ENCODE measurements around the gene RASGRP3. TPM values are rescaled to one million over a fixed set of nuclear protein-coding genes. Genes with fewer than 3 reads are reported as not detected.
A peak's percentile ranks its signal among the peaks of the same experiment; 100 is the strongest.

RASGRP3 gene
- total and polyA plus RNA-seq, 2 experiments from 2014 or later: 0.18 to 0.22 TPM

DNA sequence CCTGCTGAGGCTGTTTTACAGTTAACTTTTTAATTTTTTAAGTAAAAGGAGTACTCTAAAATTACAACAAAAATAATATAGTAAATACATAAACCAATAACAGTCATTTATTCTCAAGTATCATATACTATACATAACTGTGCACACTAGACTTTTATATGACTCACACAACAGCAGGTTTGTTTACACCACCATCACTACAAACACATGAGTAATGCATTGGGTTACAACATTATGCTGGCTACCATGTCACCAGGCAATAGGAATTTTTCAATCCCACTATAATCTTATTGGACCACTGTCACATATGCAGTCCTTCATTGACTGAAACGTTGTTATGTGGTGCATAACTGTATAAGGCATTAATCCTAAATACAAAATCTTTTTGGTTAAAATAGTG, 42.5 kb downstream of the RASGRP3 start:
- in situ Hi-C loops (cut with MboI): no loop called here
- H3K9ac ChIP-seq: no peak overlapping the region
- TF ChIP-seq EZH2phosphoT487 (IDR thresholded peaks at IDR 0.05; ENCODE audit: insufficient read depth, low read depth): no peak
- no peak for TF ChIP-seq EZH2 (IDR thresholded peaks at IDR 0.05; ENCODE audit: insufficient read depth, poor library complexity, severe bottlenecking)
- H3F3A ChIP-seq (ENCODE audit: insufficient read depth): peaks cover 17% of the 10 kb centered on the region
- no peak overlapping the region for H3K4me2 ChIP-seq (ENCODE audit: unreplicated experiment)
- H3K4me3 ChIP-seq: no peak overlapping the region
- no peaks in the 10 kb centered on the region for H4K20me1 ChIP-seq (ENCODE audit: insufficient read depth)
- H3K27ac ChIP-seq: no peak overlapping the region
- H3K4me1 ChIP-seq (ENCODE audit: insufficient read depth): peaks cover 15% of the 10 kb centered on the region
- H3K79me2 ChIP-seq (ENCODE audit: insufficient read depth): no peaks in the 10 kb centered on the region
- no peaks in the 10 kb centered on the region for H3K27me3 ChIP-seq (replicated peaks; ENCODE audit: insufficient read depth)
- peak; percentile 65 for DNase-seq
- no peaks in the 10 kb centered on the region for H3K36me3 ChIP-seq (ENCODE audit: low read depth)
- no peak overlapping the region for H2AFZ ChIP-seq
- 79 to 92% methylated on average over 1 of the region's 1 CpG for WGBS, 2 experiments (ENCODE audit: low coverage in 1 of 2, low lambda C conversion rate in 2 of 2, missing lambda C conversion rate in 2 of 2)
- no peaks in the 10 kb centered on the region for H3K9me3 ChIP-seq (ENCODE audit: low read depth)
- no peaks in the 10 kb centered on the region for H3K9me2 ChIP-seq (ENCODE audit: insufficient read depth)

DNA sequence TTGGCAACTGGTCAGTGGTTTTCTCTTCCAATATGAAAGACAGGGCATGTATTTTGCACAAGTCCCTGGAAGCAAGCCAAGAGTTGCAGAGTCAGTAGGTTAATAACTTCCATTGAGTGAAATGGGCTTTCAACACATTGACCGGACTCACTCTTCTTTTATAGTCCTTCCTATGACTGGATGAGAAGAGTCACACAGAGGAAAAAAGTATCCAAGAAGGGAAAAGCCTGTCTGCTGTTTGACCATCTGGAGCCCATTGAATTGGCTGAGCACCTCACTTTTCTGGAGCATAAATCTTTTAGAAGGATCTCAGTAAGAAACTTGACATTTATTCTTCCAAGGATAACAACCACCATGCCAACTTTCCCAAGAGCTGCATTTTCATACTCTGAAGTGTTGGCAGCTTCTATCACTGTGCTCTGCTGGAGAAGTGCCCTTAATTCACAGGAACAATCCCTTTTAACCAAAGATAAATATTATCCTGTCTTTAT, 45.4 kb downstream of the RASGRP3 start:
- Histone ChIP-seq H3K9me2 (ENCODE audit: insufficient read depth) (no peaks in the 10 kb centered on the region), H3K79me2 (ENCODE audit: insufficient read depth) (no peaks in the 10 kb centered on the region), H3K27me3 (replicated peaks; ENCODE audit: insufficient read depth) (no peaks in the 10 kb centered on the region), H3K4me1 (ENCODE audit: insufficient read depth) (peaks cover 15% of the 10 kb centered on the region), H4K20me1 (ENCODE audit: insufficient read depth) (no peaks in the 10 kb centered on the region), H3K9ac (peak overlapping the region; percentile 10; the same call in 1 of the 2 replicates), H3K4me3 (no peak overlapping the region), H3K27ac (peak overlapping the region; percentile 56), H3K4me2 (ENCODE audit: unreplicated experiment) (peak overlapping the region; percentile 67), H3K9me3 (ENCODE audit: low read depth) (no peaks in the 10 kb centered on the region), H3F3A (ENCODE audit: insufficient read depth) (peaks cover 17% of the 10 kb centered on the region), H2AFZ (peak overlapping the region; percentile 44; the same call in 1 of the 2 replicates), H3K36me3 (ENCODE audit: low read depth) (no peaks in the 10 kb centered on the region)
- DNase-seq: peak; percentile 73
- in situ Hi-C loops (cut with MboI): no loop called here
- 7 to 9% methylated on average over 1 of the region's 1 CpG for WGBS, 2 experiments (ENCODE audit: low coverage in 1 of 2, low lambda C conversion rate in 2 of 2, missing lambda C conversion rate in 2 of 2)
- no peak for TF ChIP-seq EZH2 (IDR thresholded peaks at IDR 0.05; ENCODE audit: insufficient read depth, poor library complexity, severe bottlenecking)
- no peak for TF ChIP-seq EZH2phosphoT487 (IDR thresholded peaks at IDR 0.05; ENCODE audit: insufficient read depth, low read depth)

DNA sequence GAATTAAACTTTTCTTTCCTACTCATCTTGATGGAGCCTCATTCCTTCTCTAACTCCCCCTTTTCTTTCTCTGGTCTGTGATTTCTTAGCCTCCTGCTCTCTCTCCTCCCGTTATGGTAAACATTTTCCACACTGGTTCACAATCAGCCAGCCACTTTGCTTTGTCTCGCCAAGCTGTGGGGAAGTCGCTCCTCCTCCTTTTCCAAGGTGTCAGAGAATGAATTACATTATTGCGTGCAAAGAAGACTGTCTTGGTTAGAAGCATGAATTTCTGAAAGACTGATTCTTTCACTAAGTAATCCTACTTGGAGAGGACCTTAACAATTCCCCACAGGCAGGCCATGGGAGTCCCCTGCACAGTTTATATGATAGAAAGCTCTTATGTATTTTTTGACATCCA, 46.1 kb downstream of the RASGRP3 start:
- no peak for TF ChIP-seq EZH2phosphoT487 (IDR thresholded peaks at IDR 0.05; ENCODE audit: insufficient read depth, low read depth)
- TF ChIP-seq EZH2 (IDR thresholded peaks at IDR 0.05; ENCODE audit: insufficient read depth, poor library complexity, severe bottlenecking): no peak
- peak overlapping the region; percentile 67 for H3K4me2 ChIP-seq (ENCODE audit: unreplicated experiment)
- peak overlapping the region; percentile 44 for H2AFZ ChIP-seq
- H4K20me1 ChIP-seq (ENCODE audit: insufficient read depth): no peaks in the 10 kb centered on the region
- DNase-seq: peak; percentile 50
- H3K9me2 ChIP-seq (ENCODE audit: insufficient read depth): no peaks in the 10 kb centered on the region
- H3K27me3 ChIP-seq (replicated peaks; ENCODE audit: insufficient read depth): no peaks in the 10 kb centered on the region
- peaks cover 17% of the 10 kb centered on the region for H3F3A ChIP-seq (ENCODE audit: insufficient read depth)
- H3K9ac ChIP-seq: peak overlapping the region; percentile 10; the same call in 1 of the 2 replicates
- H3K27ac ChIP-seq: peak overlapping the region; percentile 56
- WGBS, 2 experiments (ENCODE audit: low coverage in 1 of 2, low lambda C conversion rate in 2 of 2, missing lambda C conversion rate in 2 of 2): 42 to 47% methylated on average over 4 of the region's 4 CpGs
- H3K4me3 ChIP-seq: no peak overlapping the region
- peaks cover 15% of the 10 kb centered on the region for H3K4me1 ChIP-seq (ENCODE audit: insufficient read depth)
- no peaks in the 10 kb centered on the region for H3K36me3 ChIP-seq (ENCODE audit: low read depth)
- no peaks in the 10 kb centered on the region for H3K9me3 ChIP-seq (ENCODE audit: low read depth)
- H3K79me2 ChIP-seq (ENCODE audit: insufficient read depth): no peaks in the 10 kb centered on the region
- in situ Hi-C loops (cut with MboI): no loop called here

DNA sequence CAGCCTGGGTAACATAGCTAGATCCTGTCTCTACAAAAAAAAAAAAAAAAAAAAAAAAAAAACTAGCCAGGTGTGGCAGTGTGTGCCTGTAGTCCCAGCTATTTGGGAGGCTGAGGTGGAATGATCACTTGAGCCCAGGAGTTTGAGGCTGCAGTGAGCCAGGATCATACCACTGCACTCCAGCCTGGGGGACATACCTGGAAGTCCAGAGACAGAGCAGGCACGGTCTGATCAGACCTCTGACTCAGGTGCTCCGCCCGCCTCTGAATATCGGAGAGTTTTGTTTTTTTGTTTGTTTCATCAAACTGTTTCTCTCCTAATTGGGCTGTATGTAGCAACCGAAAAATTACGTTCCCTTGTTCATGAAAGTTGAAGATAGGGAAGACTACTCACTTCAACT, 49.2 kb downstream of the RASGRP3 start:
- Histone ChIP-seq H3K9me2 (ENCODE audit: insufficient read depth) (no peaks in the 10 kb centered on the region), H3K79me2 (ENCODE audit: insufficient read depth) (no peaks in the 10 kb centered on the region), H3K27ac (no peak overlapping the region), H3K4me3 (no peak overlapping the region), H3K27me3 (replicated peaks; ENCODE audit: insufficient read depth) (no peaks in the 10 kb centered on the region), H2AFZ (peak overlapping the region; percentile 61), H3K9ac (no peak overlapping the region), H3K4me2 (ENCODE audit: unreplicated experiment) (no peak overlapping the region), H4K20me1 (ENCODE audit: insufficient read depth) (no peaks in the 10 kb centered on the region), H3K9me3 (ENCODE audit: low read depth) (no peaks in the 10 kb centered on the region), H3F3A (ENCODE audit: insufficient read depth) (peaks cover 29% of the 10 kb centered on the region), H3K36me3 (ENCODE audit: low read depth) (no peaks in the 10 kb centered on the region), H3K4me1 (ENCODE audit: insufficient read depth) (peaks cover 27% of the 10 kb centered on the region)
- in situ Hi-C loops (cut with MboI): no loop called here
- DNase-seq: no peak
- 95 to 98% methylated on average over 6 of the region's 6 CpGs for WGBS, 2 experiments (ENCODE audit: low coverage in 1 of 2, low lambda C conversion rate in 2 of 2, missing lambda C conversion rate in 2 of 2)
- TF ChIP-seq EZH2phosphoT487 (IDR thresholded peaks at IDR 0.05; ENCODE audit: insufficient read depth, low read depth): no peak
- TF ChIP-seq EZH2 (IDR thresholded peaks at IDR 0.05; ENCODE audit: insufficient read depth, poor library complexity, severe bottlenecking): no peak
